ENCODE measurements around the gene SVBP. TPM values are rescaled to one million over a fixed set of nuclear protein-coding genes. Genes with fewer than 3 reads are reported as not detected.

SVBP gene
- total RNA-seq, 4 donors from 2014 or later, result 19.1 to 39.5 (median 23.1) TPM

DNA sequence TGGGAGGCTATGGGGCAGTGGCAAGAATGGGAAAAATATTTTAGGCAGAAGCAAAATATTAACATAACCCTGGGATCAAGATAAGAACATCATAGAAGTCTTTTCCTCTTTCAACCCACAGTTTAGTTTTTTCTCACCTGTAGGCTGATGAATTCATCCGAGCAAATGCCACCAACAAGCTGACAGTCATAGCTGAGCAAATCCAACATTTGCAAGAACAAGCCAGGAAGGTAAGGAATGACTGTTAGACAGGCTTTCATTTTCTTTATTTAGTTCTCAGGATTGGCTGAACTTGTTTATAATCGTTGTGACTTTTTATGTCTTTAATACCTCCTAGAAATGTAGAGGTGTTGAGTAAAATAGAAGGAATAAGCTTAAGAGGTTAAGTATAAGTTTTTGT, 43.8 kb downstream of the SVBP start:
- Histone ChIP-seq H3K36me3 (peaks cover 20 to 48% (median 46%) of the 10 kb centered on the region in 4 donors), H3K4me3 (no peak overlapping the region), H3K27ac (replicated peaks in 1 of 4) (no peak overlapping the region), H3K4me1 (peaks cover 16 to 22% (median 19%) of the 10 kb centered on the region in 4 donors), H3K9me3 (no peaks in the 10 kb centered on the region), H3K27me3 (no peaks in the 10 kb centered on the region)
- WGBS, result 53% methylated on average over 2 of the region's 2 CpGs
- TF ChIP-seq POLR2A (IDR thresholded peaks at IDR 0.05; ENCODE audit: low read depth) (no peak), POLR2AphosphoS5 (IDR thresholded peaks at IDR 0.05) (no peak), CTCF (IDR thresholded peaks at IDR 0.05) (no peak), EP300 (IDR thresholded peaks at IDR 0.05) (no peak)
- intact Hi-C loops (cut with DNase I), result no loop called here
- no peak for DNase-seq (ENCODE audit: extremely low spot score)

DNA sequence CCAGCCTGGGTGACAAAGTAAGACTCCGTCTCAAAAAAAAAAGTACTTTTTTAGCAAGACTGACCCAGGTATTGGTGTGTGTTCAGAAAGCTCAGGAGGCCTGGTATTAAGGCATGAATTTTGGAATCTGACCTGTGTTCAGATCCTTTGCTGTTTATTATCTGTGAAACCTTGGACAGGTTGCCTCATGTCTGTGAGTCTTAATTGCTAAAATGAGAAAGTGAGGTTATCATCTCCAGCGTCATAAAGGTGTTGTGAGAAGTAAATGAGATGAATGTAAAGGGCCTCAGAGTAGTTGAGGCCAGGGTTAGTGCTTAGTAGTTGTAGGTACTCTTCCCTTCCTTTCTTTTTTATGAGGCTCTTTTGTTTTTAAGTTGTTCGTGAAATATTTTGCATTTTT, 47.4 kb downstream of the SVBP start:
- WGBS, result 90% methylated on average over 3 of the region's 3 CpGs
- Histone ChIP-seq H3K27ac (replicated peaks in 1 of 4) (no peak overlapping the region), H3K9me3 (no peaks in the 10 kb centered on the region), H3K4me3 (no peak overlapping the region), H3K27me3 (no peaks in the 10 kb centered on the region), H3K36me3 (peaks cover 5 to 15% (median 14%) of the 10 kb centered on the region in 4 donors), H3K4me1 (peaks cover 32 to 42% (median 37%) of the 10 kb centered on the region in 4 donors)
- intact Hi-C loops (cut with DNase I), result loop anchor here (5.0 to 10.0 kb wide), 4 partner anchors 47 to 155 kb away; partner anchors contain the start of genes ERMAP, PPIH, SVBP and ZNF691
- DNase-seq (ENCODE audit: extremely low spot score), result no peak
- TF ChIP-seq CTCF (IDR thresholded peaks at IDR 0.05) (no peak), POLR2AphosphoS5 (IDR thresholded peaks at IDR 0.05) (no peak), POLR2A (IDR thresholded peaks at IDR 0.05; ENCODE audit: low read depth) (no peak), EP300 (IDR thresholded peaks at IDR 0.05) (no peak)

DNA sequence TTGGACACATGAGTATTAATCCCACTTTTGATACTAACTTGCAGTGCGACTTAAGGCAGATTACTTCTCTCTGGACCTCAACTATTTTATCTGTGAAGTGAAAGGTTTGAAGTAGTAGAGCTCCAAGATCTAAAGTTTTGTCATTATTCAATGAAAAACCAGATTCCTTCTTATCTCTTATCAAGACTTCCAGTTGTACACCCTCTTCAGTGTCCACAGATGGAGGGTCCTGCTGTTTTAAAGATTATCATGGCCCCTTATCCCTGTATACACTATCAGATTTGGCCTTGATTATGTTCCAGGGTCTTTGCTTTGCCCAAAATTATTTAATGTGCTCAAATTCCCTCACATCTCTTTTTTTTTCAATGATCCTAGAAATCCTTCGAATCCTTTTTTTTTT, 49.0 kb downstream of the SVBP start:
- Histone ChIP-seq H3K4me1 (peaks cover 37 to 54% (median 50%) of the 10 kb centered on the region in 4 donors), H3K27me3 (no peaks in the 10 kb centered on the region), H3K36me3 (no peaks in the 10 kb centered on the region), H3K9me3 (no peaks in the 10 kb centered on the region), H3K27ac (replicated peaks in 1 of 4) (no peak overlapping the region), H3K4me3 (peak overlapping the region; percentile 75 to 96 (median 86))
- WGBS, result 95% methylated on average over 2 of the region's 2 CpGs
- no peak for TF ChIP-seq EP300 (IDR thresholded peaks at IDR 0.05)
- TF ChIP-seq POLR2A (IDR thresholded peaks at IDR 0.05; ENCODE audit: low read depth), result no peak
- no peak for TF ChIP-seq CTCF (IDR thresholded peaks at IDR 0.05)
- no peak for TF ChIP-seq POLR2AphosphoS5 (IDR thresholded peaks at IDR 0.05)
- intact Hi-C loops (cut with DNase I), result loop anchor here (5.0 to 10.0 kb wide), 4 partner anchors 49 to 157 kb away; partner anchors contain the start of genes ERMAP, PPIH, SVBP and ZNF691
- no peak for DNase-seq (ENCODE audit: extremely low spot score)

DNA sequence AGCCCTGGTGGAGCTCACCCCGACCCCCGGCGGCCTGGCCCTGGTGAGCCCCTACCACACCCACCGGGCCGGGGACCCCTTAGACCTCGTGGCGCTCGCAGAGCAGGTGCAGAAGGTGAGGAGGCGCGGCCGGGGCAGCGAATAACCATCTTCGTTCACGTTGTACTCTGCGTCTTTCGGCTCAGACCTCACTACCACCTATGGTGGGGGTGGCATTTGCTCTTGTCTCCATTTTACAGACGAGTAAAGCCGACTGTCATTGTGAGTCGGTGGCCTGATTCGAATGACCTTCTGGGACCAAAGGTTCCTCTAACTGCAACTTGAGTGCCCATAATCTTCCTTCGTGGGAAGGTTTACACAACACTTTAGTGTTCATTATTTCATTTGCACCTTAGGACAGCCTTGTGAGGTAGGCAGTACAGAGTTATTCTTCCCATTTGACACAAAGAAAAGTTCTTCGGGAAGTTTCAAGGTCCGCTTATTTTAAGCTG, 49.6 kb downstream of the SVBP start:
- DNase-seq (ENCODE audit: extremely low spot score), result no peak
- 3% methylated on average over 20 of the region's 23 CpGs for WGBS
- no peaks in the 10 kb centered on the region for H3K36me3 ChIP-seq
- no peak for TF ChIP-seq EP300 (IDR thresholded peaks at IDR 0.05)
- TF ChIP-seq CTCF (IDR thresholded peaks at IDR 0.05), result no peak
- no peak for TF ChIP-seq POLR2AphosphoS5 (IDR thresholded peaks at IDR 0.05)
- TF ChIP-seq POLR2A (IDR thresholded peaks at IDR 0.05; ENCODE audit: low read depth), result no peak
- no peaks in the 10 kb centered on the region for H3K9me3 ChIP-seq
- intact Hi-C loops (cut with DNase I), result loop anchor here (5.0 to 10.0 kb wide), 4 partner anchors 50 to 157 kb away; partner anchors contain the start of genes ERMAP, PPIH, SVBP and ZNF691
- H3K27me3 ChIP-seq, result no peaks in the 10 kb centered on the region
- H3K27ac ChIP-seq (replicated peaks in 1 of 4), result peak overlapping the region; percentile 91 to 96 (median 93)
- peaks cover 37 to 56% (median 50%) of the 10 kb centered on the region in 4 donors for H3K4me1 ChIP-seq
- H3K4me3 ChIP-seq, result peak overlapping the region; percentile 75 to 96 (median 86)
